ENCODE data around the gene ANAPC16.

DNA sequence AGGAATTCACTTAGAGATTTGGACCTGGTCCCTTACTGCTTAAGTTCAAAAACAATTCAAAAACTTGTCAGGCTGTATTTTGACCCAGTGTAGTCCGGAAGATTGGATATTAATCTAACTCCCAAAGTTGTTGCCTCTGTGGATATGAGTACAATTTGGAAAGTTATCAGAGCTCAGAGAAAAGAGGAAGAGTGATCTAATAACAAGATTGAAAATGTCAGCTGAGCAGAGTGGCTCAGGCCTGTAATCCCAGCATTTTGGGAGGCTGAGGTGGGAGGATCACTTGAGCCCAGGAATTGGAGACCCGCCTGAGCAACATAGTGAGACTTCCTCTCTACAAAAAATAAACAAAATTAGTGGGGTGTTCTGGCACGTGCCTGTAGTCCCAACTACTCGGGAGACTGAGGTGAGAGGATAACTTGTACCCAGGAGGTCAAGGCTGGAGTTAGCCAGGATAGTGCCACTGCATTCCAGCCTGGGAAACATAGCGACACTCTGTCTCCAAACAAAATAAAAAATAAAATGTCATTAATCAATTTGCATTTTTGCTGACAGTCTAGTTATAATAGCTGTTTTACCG, 3.5 kb downstream of the ANAPC16 start:
- TF ChIP-seq, protein P1, sequence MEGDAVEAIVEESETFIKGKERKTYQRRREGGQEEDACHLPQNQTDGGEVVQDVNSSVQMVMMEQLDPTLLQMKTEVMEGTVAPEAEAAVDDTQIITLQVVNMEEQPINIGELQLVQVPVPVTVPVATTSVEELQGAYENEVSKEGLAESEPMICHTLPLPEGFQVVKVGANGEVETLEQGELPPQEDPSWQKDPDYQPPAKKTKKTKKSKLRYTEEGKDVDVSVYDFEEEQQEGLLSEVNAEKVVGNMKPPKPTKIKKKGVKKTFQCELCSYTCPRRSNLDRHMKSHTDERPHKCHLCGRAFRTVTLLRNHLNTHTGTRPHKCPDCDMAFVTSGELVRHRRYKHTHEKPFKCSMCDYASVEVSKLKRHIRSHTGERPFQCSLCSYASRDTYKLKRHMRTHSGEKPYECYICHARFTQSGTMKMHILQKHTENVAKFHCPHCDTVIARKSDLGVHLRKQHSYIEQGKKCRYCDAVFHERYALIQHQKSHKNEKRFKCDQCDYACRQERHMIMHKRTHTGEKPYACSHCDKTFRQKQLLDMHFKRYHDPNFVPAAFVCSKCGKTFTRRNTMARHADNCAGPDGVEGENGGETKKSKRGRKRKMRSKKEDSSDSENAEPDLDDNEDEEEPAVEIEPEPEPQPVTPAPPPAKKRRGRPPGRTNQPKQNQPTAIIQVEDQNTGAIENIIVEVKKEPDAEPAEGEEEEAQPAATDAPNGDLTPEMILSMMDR (IDR thresholded peaks at IDR 0.05; ENCODE audit: low read depth, low read length): no peak
- TF ChIP-seq EZH2phosphoT487 (IDR thresholded peaks at IDR 0.05; ENCODE audit: low read depth): no peak

Data from OCI-LY3 (cell line).